CD4-positive, alpha-beta T cell treated with Interferon gamma for 1 hour (primary cell): ENCODE measurements around the gene CD244.
"Not testable (repeated sequence)": the region's sequence is repeated elsewhere in the genome, so short reads cannot be mapped to it uniquely, and the experiment has no call there.

Source experiments
- DNase-seq: peaks from one replicate; pipeline ENCODE4 v3.0.0-alpha.2; 2020

Gene CD244

DNA sequence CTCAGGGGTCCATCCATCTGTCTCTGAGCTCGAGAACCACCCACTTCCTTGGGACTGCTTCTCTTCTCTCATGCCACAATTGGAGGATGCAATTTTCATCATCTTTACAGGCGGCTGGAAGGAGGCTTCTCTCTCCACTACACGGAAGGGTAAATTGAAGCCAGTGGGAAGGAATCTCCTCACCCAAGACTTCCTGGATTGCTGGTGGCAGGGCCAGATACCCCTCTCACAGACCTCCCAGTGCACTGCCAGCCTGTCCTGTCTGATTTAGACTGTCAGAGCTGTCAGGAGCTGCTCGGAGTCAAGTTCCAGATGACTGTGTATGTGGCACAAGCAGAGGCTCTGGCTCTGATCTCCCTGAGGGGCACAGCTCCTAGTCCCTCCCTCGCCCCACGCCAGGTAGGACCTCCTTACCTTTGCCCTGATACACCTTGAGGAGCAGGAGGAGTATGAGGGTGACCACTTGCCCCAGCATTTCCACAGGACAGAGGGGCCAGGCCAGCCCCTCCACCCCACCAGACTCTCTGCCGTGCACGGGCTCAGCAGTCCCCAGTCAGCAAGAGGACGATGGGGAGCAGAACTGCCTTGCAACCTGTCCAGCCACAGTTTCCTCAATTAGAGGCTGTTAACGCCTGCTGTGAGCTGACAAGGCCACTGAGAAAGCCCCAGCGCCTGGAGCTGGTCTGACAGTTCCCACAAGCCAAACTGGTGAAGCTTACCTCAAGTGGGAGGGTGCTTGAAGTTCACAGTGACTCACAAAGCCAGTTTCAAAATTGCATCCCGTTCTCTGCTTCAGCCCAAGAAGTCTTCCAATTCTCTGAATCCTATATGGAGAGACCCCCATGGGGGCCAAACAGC, at the start of gene CD244:
Gene CD244, minus strand, starts transcription at position 685 of the 858 bp plus-strand sequence. Its CDS starts 210 bp downstream, at position 475.
- peak; percentile 67 for DNase-seq

GRCh38 chr1:160911925-160912324, 49.2 kb upstream of the CD244 start:
- no peak for DNase-seq

DNA sequence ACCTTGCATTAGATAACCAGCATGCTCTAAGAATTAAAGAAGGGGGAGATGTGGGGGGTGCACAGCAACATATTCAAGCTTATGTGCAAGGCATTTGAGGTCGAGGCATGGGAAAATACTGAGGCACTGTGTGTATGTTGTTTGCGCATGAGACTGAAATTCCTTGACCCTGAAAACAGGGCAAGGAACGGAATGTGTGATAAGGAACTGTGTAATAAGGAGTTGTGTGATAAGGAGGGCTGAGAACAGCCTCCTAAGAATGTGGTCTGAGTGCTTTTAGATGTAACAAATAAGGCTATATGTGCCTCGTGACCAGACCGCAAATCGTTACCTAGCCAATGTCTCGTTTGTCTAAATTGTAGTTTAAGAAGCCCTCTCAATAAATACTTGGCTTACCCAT, 48.8 kb upstream of the CD244 start:
- no peak for DNase-seq

- DNase-seq: no peak
These were observed 47.6 kb upstream of the CD244 start for GRCh38 chr1:160910170-160910750.

- no peak for DNase-seq
These were observed 45.3 kb upstream of the CD244 start for GRCh38 chr1:160907976-160908375.

DNA sequence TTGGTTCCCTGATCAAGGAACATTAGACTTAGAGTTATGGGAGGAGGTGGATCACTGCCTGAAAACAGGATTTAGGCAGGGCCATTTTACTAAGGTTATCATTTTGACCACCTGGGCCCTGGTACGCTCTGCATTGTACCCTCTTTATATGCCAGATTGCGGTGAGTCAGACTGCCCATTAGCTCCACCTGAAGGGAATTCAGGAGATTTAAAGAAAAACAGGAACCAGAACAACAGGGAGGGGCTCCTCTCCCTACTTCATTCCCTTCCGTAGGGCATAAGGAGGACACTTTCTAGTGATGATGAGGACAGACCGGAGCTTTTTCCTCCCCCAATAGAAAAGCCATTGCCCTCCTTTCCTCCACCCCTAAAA, 42.9 kb upstream of the CD244 start:
- DNase-seq: no peak

- no peak for DNase-seq
These were observed 42.3 kb upstream of the CD244 start for GRCh38 chr1:160904783-160905616.

GRCh38 chr1:160902251-160902650, 39.6 kb upstream of the CD244 start:
- DNase-seq: not testable (repeated sequence)

- DNase-seq: no peak
These were observed 39.1 kb upstream of the CD244 start for GRCh38 chr1:160901768-160902167.

GRCh38 chr1:160900683-160901082, 38.0 kb upstream of the CD244 start:
- not testable (repeated sequence) for DNase-seq

- DNase-seq: not testable (repeated sequence)
These were observed 31.9 kb upstream of the CD244 start for GRCh38 chr1:160894368-160895135.

GRCh38 chr1:160891474-160891873, 28.8 kb upstream of the CD244 start:
- DNase-seq: no peak

GRCh38 chr1:160888926-160889325, 26.2 kb upstream of the CD244 start:
- DNase-seq: no peak

- DNase-seq: no peak
These were observed 24.4 kb upstream of the CD244 start for GRCh38 chr1:160887071-160887470.

DNA sequence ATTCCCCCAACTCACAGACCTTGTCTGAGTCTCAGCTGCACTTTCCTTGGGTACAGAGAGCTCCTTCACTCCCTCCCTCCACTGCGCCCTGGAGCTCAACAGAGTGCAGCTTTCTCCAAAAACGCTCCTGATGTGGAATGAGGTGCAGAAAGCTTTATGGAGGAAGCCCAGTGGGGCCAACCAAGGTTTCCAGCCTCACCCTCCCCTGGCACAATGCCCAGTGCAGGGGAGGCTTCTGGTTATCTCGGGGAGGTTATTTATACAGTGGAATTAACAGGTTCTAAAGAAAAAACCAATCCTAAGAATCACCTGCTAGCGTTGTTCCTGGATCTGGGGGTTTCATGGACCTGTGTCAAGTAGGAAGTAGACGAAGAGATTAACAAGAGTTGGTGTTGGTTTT, 22.4 kb upstream of the CD244 start, which contains the start of gene ITLN1:
Gene ITLN1, minus strand, starts transcription at position 139 of the 400 bp plus-strand sequence. CDS start 303 bp downstream, outside the sequence.
- no peak for DNase-seq

DNA sequence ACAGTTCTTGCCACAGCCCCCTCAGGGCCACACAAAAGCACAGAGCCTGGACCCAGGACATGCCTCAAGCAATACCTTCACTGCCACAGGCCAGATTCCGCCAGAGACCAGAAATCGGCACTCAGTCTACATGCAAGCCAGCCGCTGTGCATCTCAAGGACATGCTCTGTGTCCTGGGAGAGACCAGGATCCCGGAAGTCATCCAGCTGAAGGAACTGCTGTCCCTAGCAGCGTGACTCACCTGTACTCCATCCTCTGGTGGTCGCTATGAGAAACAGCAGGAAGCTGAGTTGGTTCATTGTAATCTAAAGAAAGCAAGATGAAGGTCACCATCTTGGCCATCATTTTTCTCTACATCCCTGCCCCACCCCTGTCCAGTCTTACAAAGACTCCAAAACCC, 21.9 kb upstream of the CD244 start:
- DNase-seq: no peak

GRCh38 chr1:160883581-160884513, 21.2 kb upstream of the CD244 start:
- DNase-seq: no peak

DNA sequence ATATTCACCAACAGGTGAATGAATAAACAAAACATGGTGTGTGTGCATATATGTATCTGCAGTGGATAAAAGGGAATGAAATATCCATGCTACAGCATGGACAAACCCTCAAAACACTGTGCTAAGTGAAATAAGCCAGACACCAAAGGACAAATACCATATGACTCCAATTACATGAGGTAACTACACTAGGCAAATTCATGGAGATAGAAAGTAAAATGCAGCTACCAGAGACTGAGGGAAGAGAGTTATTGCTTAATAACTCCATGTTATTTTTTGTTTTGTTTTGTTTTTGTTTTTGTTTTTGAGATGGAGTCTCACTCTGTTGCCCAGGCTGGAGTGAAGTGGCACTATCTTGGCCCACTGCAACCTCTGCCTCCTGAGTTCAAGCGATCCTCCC, 19.9 kb upstream of the CD244 start:
- DNase-seq: no peak

- not testable (repeated sequence) for DNase-seq
These were observed 18.6 kb upstream of the CD244 start for GRCh38 chr1:160881264-160881663.

DNA sequence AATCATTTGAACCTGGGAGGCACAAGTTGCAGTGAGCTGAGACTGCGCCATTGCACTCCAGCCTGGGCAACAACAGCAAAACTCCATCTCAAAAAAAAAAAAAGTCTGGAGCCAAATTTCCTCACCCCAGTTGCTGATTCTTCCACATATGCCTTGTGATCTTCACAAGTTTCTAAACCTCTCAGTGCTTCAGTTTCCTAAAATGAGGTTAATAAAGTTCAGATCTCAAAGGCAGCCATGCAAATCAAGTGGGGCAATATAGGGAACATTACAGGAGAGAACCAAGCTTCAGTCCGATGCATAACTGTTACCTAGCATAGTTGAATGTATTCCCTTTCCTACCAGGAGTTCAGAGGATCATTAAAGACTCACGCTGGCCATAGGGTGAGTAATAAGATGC, 17.5 kb upstream of the CD244 start:
- no peak for DNase-seq

DNA sequence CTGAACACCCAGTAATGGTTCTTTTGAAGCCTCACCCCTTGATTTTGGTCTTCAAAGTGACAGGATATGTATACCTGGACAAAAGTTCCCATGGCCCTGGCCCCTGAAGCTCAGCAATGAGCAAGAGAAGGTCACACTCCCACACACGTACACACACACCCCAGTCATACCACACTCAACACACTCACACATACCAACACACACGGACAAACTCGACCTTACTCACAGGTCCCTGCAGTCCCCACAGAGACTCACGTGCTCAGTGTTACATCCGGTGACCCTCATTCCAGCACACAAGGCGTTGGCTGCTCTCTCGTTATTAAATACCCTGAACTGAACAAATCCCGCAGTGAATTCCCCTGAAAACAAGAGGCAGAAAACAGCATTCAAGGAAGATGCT, 16.4 kb upstream of the CD244 start:
- DNase-seq: peak; percentile 21
